ENCODE results near the gene ANKRD17.

GRCh38 chr4:73045879-73046278 is 212.7 kb downstream of the ANKRD17 start:
- TF ChIP-seq SPI1 (IDR thresholded peaks at IDR 0.05; ENCODE audit: low read depth, low read length), result no peak
- no peak for TF ChIP-seq POU2F2 (IDR thresholded peaks at IDR 0.05; ENCODE audit: low read depth, low read length)
- TF ChIP-seq POLR2AphosphoS5 (IDR thresholded peaks at IDR 0.05; ENCODE audit: low read depth, low read length), result no peak
